HepG2 (cell line): ENCODE results near the gene LINGO1. TPM values are rescaled to one million over a fixed set of nuclear protein-coding genes. Genes with fewer than 3 reads are reported as not detected.
A peak's percentile ranks its signal among the peaks of the same experiment; 100 is the strongest.

Source experiments
- AGO2 ChIP-seq: fragments of 200-400 bp; formaldehyde crosslinking; optimal IDR thresholded peaks from 2 replicates; pipeline ENCODE3; 2017; ENCODE audit warnings: mild to moderate bottlenecking, low read depth, low read length, moderate library complexity
- ATF1 ChIP-seq: IDR thresholded peaks from 2 replicates; pipeline ENCODE4 v1.6.1; 2016; ENCODE audit warnings: mild to moderate bottlenecking, control low read depth
- BRD4 ChIP-seq: sonication (generic); formaldehyde crosslinking; IDR thresholded peaks from 2 replicates; pipeline ENCODE4 v1.4.0; 2020; ENCODE audit warnings: missing genetic modification reagents
- MEIS2 ChIP-seq: sonication (generic); formaldehyde crosslinking; IDR thresholded peaks from 2 replicates; pipeline ENCODE4 v1.9.0; 2021; ENCODE audit warnings: mild to moderate bottlenecking, missing genetic modification reagents
- MXD1 ChIP-seq: sonication (generic); formaldehyde crosslinking; IDR thresholded peaks from 2 replicates; pipeline ENCODE4 v1.4.0; 2020; ENCODE audit warnings: mild to moderate bottlenecking, missing genetic modification reagents
- POLR2AphosphoS2 ChIP-seq: IDR thresholded peaks from 2 replicates; pipeline ENCODE4 v1.6.1; 2011; ENCODE audit warnings: low read depth, low read length, improper control_type of control experiment
- PREB ChIP-seq: sonication (generic); formaldehyde crosslinking; IDR thresholded peaks from 2 replicates; pipeline ENCODE4 v1.4.0; 2020; ENCODE audit warnings: missing genetic modification reagents
- RXRB ChIP-seq: IDR thresholded peaks from 2 replicates; pipeline ENCODE4 v1.6.1; 2016; ENCODE audit warnings: borderline replicate concordance, missing genetic modification reagents, missing compliant biosample characterization
- SALL1 ChIP-seq: sonication (generic); formaldehyde crosslinking; IDR thresholded peaks from 2 replicates; pipeline ENCODE4 v1.8.0; 2022; ENCODE audit warnings: mild to moderate bottlenecking, missing genetic modification reagents
- SIN3A ChIP-seq: IDR thresholded peaks from 2 replicates; pipeline ENCODE4 v1.6.1; 2011; ENCODE audit warnings: low read depth, mild to moderate bottlenecking, control low read depth, low read length, borderline replicate concordance
- SMARCC2 ChIP-seq: fragments of 450-650 bp; IDR thresholded peaks from 2 replicates; pipeline ENCODE4 v1.6.1; 2017; ENCODE audit warnings: antibody characterized with exemption, mild to moderate bottlenecking
- SP1 ChIP-seq, 2 experiments: fragments of 450-650 bp in 1 of 2; sonication (generic) in 1 of 2; formaldehyde crosslinking in 1 of 2; IDR thresholded peaks; 2 replicates each; pipeline versions ENCODE4 v1.4.0 to v1.6.1; 2016 to 2020; ENCODE audit warnings: missing genetic modification reagents in 1 of 2
- TOE1 ChIP-seq: sonication (generic); formaldehyde crosslinking; IDR thresholded peaks from 2 replicates; pipeline ENCODE4 v1.4.0; 2020; ENCODE audit warnings: mild to moderate bottlenecking, missing genetic modification reagents
- ZBED4 ChIP-seq: sonication (generic); formaldehyde crosslinking; IDR thresholded peaks from 2 replicates; pipeline ENCODE4 v1.4.0; 2020; ENCODE audit warnings: missing genetic modification reagents, borderline replicate concordance
- ZMYM4 ChIP-seq: sonication (generic); formaldehyde crosslinking; IDR thresholded peaks from 2 replicates; pipeline ENCODE4 v1.8.1; 2023; ENCODE audit warnings: mild to moderate bottlenecking, missing genetic modification reagents
- ZNF124 ChIP-seq: sonication (generic); formaldehyde crosslinking; IDR thresholded peaks from 2 replicates; pipeline ENCODE4 v1.4.0; 2020; ENCODE audit warnings: missing genetic modification reagents
- ZNF260 ChIP-seq: sonication (generic); formaldehyde crosslinking; IDR thresholded peaks from 2 replicates; pipeline ENCODE4 v1.4.0; 2020; ENCODE audit warnings: missing genetic modification reagents, low read depth, mild to moderate bottlenecking, borderline replicate concordance
- ZNF296 ChIP-seq: sonication (generic); formaldehyde crosslinking; conservative IDR thresholded peaks from 2 replicates; pipeline ENCODE4 v1.5.0; 2020; ENCODE audit warnings: mild to moderate bottlenecking, missing genetic modification reagents
- ZNF337 ChIP-seq: sonication (generic); formaldehyde crosslinking; IDR thresholded peaks from 2 replicates; pipeline ENCODE4 v1.5.1; 2020; ENCODE audit warnings: missing genetic modification reagents, low read depth, mild to moderate bottlenecking, borderline replicate concordance
- ZNF552 ChIP-seq: sonication (generic); formaldehyde crosslinking; IDR thresholded peaks from 2 replicates; pipeline ENCODE4 v1.9.0; 2022; ENCODE audit warnings: missing genetic modification reagents, mild to moderate bottlenecking, borderline replicate concordance
- ZNF775 ChIP-seq: sonication (generic); formaldehyde crosslinking; IDR thresholded peaks from 2 replicates; pipeline ENCODE4 v1.4.0; 2020; ENCODE audit warnings: missing genetic modification reagents, mild to moderate bottlenecking, moderate library complexity, borderline replicate concordance
- ZNF883 ChIP-seq: sonication (generic); formaldehyde crosslinking; IDR thresholded peaks from 2 replicates; pipeline ENCODE4 v1.5.1; 2020; ENCODE audit warnings: mild to moderate bottlenecking, missing genetic modification reagents; ENCODE audit errors: not compliant biosample characterization
- polyA plus RNA-seq, 8 experiments: library from polyadenylated mRNA; depleted of rRNA in 3 of 8; stranded (reverse) in 7 of 8; unstranded in 1 of 8; fragments of >200 nt; fragmentation: Illumina TruSeq in 4 of 8; extraction: Trizol in 4 of 8; gene quantifications; 2 replicates each; pipeline versions ENCODE4 v1.2.1 to v1.2.3, GENCODE V29; 2011 to 2016; ENCODE audit warnings: low read depth in 4 of 8, missing spikeins in 1 of 8, mixed read lengths in 1 of 8; ENCODE audit not compliant: insufficient read depth in 1 of 8
- total RNA-seq, 5 experiments: library from RNA; depleted of rRNA; stranded (reverse); fragments of >200 nt; fragmentation: Illumina TruSeq; extraction: Trizol; gene quantifications; 2 replicates each; pipeline ENCODE4 v1.2.3, GENCODE V29; 2016; ENCODE audit warnings: low read depth in 1 of 5

LINGO1 gene
- total and polyA plus RNA-seq, 2 of the 13 experiments (the other 11 are each of a cell fraction or from before 2014, with no cell fraction given), result 0.07 TPM; not detected in 1

DNA sequence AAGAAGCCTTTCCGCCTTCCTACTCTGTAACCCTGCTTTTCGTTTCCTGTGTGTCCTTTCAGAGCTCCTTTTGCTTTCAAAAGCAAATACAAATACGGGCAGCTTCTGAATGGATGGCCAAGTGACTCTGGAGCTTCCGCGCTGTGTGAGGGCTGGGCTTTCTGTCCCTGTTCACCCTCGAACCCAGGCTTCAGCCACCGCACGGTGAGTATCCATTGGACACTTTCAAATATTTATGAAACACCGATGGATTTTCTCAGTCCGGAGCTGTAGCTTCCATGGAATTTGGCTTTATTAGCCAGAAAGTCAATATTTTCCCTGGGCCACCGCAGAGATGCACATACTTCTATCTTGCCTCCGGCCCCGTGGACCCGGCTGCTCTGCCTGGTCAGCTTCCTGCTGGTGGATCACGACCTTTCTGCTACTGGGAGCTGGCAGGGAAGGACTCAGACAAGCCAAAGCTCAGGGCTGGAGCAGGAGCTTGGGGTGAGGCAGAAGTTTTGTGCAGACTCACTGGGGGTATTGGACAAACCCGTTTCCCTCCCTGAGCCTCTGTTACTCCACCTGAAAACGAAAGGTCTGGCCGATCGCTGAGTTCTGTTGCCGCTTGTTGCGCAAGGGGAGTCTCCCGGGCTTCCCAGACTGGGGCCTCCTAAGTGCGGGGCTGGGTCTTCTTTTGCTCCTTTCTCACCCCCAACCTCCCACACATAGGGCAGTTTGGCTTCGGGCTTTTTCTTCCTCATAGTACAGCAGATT is 63.6 kb downstream of the LINGO1 start (continued):
- no peak for TF ChIP-seq SIN3A
- TF ChIP-seq RXRB (CRISPR knock-in tag), result peak; percentile 51; the same call in 1 of the 2 replicates
- TF ChIP-seq SALL1 (CRISPR knock-in tag), result peak; percentile 70
- TF ChIP-seq BRD4 (CRISPR knock-in tag), result 0 out of 2 replicates have a peak, but pooled peaks have one; percentile 39
- no peak for TF ChIP-seq ZNF775
- TF ChIP-seq ATF1 (CRISPR knock-in tag), result no peak
- TF ChIP-seq SP1 (IDR thresholded peaks at IDR 0.05), result no peak
- TF ChIP-seq SP1 (CRISPR knock-in tag; IDR thresholded peaks at IDR 0.05), result no peak
- no peak for TF ChIP-seq POLR2AphosphoS2
- no peak for TF ChIP-seq ZMYM4 (CRISPR knock-in tag)
- TF ChIP-seq AGO2, result no peak
- no peak for TF ChIP-seq MXD1 (CRISPR knock-in tag)
- TF ChIP-seq ZNF883 (CRISPR knock-in tag), result no peak
- no peak for TF ChIP-seq ZNF337 (CRISPR knock-in tag)
- peak; percentile 50; the same call in 1 of the 2 replicates for TF ChIP-seq ZBED4
- no peak for TF ChIP-seq ZNF552 (CRISPR knock-in tag)
- no peak for TF ChIP-seq TOE1 (CRISPR knock-in tag)
- no peak for TF ChIP-seq ZNF260 (CRISPR knock-in tag)
- peak; percentile 35; the same call in 1 of the 2 replicates for TF ChIP-seq MEIS2
- TF ChIP-seq PREB, result no peak
- 0 out of 2 replicates have a peak, but pooled peaks have one; percentile 61 for TF ChIP-seq ZNF124
- TF ChIP-seq SMARCC2, result no peak
- TF ChIP-seq ZNF296, result no peak
